ENCODE results near the gene LXN. TPM values are rescaled to one million over a fixed set of nuclear protein-coding genes. Genes with fewer than 3 reads are reported as not detected.

The LXN gene
- total RNA-seq, result 10 to 100 TPM in 1 of 2 donors, 1 to 10 TPM in 1; 3.3 to 14.0 TPM

- H3K4me3 ChIP-seq, result peak within 1 kb of the TSS; percentile 22 to 25
- intact Hi-C loops (cut with DNase I), result no loop called here
- peak within 1 kb of the TSS; percentile 56 to 81 (median 76) for H3K27ac ChIP-seq
- H3K9me3 ChIP-seq, result no peaks in the 10 kb centered on the region
- DNase-seq (peak; percentile 88 to 93 (median 92)), ATAC-seq (peak; percentile 100)
- 1 to 3% methylated on average over 25 to 29 of the region's 30 CpGs for WGBS, 2 donors
- TF ChIP-seq POLR2A (IDR thresholded peaks at IDR 0.05) (peak; percentile 49 to 88 (median 78)), CTCF (IDR thresholded peaks at IDR 0.05) (peak; percentile 50 to 92 (median 89))
- peaks cover 0 to 9% of the 10 kb centered on the region in 2 donors for H3K36me3 ChIP-seq (replicated peaks in 1 of 2; ENCODE audit: insufficient read depth in 1 of 2, low read depth in 2 of 2)
- peaks cover 16% of the 10 kb centered on the region for H3K4me1 ChIP-seq
- no peaks in the 10 kb centered on the region for H3K27me3 ChIP-seq
Measured at GRCh38 chr3:158672215-158673176, at the start of gene LXN. TSS of gene LXN (minus strand) at chr3:158672648. CDS start at chr3:158672478, 170 bp downstream.

DNA sequence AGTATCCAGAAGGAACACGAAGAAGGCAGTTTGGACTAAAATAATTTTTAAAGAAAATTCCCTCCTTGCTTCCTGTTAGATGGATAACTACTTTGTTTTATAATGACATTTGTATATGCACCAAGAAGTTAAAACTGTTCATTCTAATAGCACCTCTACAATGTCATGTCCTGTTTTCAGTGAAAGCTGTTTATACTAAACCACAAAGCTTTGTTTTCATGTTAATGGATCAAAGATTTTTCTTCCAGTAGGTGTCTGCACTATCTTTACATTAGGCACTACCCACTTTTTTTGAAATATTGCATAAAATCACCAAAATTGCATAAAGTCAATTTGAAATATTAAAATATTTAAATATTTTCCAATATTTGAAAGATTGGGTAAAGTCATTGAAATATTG, 49.7 kb upstream of the LXN start:
- H3K4me3 ChIP-seq, result no peak overlapping the region
- H3K4me1 ChIP-seq, result no peaks in the 10 kb centered on the region
- ATAC-seq (no peak), DNase-seq (no peak)
- no peaks in the 10 kb centered on the region for H3K9me3 ChIP-seq
- H3K36me3 ChIP-seq (replicated peaks in 1 of 2; ENCODE audit: insufficient read depth in 1 of 2, low read depth in 2 of 2), result no peaks in the 10 kb centered on the region
- TF ChIP-seq CTCF (IDR thresholded peaks at IDR 0.05) (no peak), POLR2A (IDR thresholded peaks at IDR 0.05) (no peak)
- no peak overlapping the region for H3K27ac ChIP-seq
- WGBS, 2 donors, result 83 to 96% methylated on average over 1 of the region's 1 CpG
- intact Hi-C loops (cut with DNase I), result no loop called here
- H3K27me3 ChIP-seq, result no peaks in the 10 kb centered on the region

DNA sequence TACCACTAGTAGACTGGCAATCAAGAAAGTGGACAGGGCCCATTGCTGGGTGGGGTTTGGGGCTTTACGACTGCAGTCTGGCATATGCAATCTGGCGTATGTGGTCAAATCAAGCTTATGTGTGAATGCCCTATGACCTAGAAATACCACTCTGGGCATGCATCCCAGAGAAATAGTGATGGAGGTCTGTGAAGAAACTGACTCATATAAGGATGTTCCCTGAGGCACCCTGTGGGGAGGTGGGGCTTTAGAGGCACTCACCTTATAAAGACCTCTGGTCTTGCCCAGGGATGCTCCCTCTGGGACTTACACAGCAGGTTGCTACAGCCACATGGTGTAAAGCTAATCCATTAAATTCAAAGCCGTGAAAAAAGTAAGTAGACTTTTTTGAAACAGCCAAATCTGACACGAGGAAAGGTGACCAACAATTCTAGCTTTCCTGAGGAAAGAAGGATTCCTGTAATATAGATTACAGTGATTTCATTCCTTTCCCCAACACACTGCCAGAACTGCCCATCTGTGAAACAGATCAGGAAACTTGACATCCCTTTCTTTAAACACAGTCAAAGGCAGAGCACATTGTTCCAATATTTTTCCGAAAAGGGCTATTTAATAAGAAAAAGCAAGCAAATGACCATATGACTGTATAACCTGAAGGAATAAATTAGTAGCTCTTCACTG, 46.2 kb upstream of the LXN start:
- no peaks in the 10 kb centered on the region for H3K27me3 ChIP-seq
- ATAC-seq (no peak), DNase-seq (no peak)
- no peaks in the 10 kb centered on the region for H3K36me3 ChIP-seq (replicated peaks in 1 of 2; ENCODE audit: insufficient read depth in 1 of 2, low read depth in 2 of 2)
- intact Hi-C loops (cut with DNase I), result no loop called here
- H3K4me3 ChIP-seq, result no peak overlapping the region
- H3K4me1 ChIP-seq, result no peaks in the 10 kb centered on the region
- 88 to 91% methylated on average over 5 of the region's 5 CpGs for WGBS, 2 donors
- H3K27ac ChIP-seq, result no peak overlapping the region
- H3K9me3 ChIP-seq, result no peaks in the 10 kb centered on the region
- TF ChIP-seq POLR2A (IDR thresholded peaks at IDR 0.05) (no peak), CTCF (IDR thresholded peaks at IDR 0.05) (no peak)

GRCh38 chr3:158717576-158717975, 45.1 kb upstream of the LXN start:
- intact Hi-C loops (cut with DNase I), result no loop called here
- H3K4me1 ChIP-seq, result no peaks in the 10 kb centered on the region
- H3K36me3 ChIP-seq (replicated peaks in 1 of 2; ENCODE audit: insufficient read depth in 1 of 2, low read depth in 2 of 2), result no peaks in the 10 kb centered on the region
- H3K27ac ChIP-seq, result no peak overlapping the region
- WGBS, 2 donors, result 84 to 92% methylated on average over 2 of the region's 2 CpGs
- DNase-seq (no peak), ATAC-seq (no peak)
- no peaks in the 10 kb centered on the region for H3K9me3 ChIP-seq
- no peak for TF ChIP-seq CTCF (IDR thresholded peaks at IDR 0.05)
- TF ChIP-seq POLR2A (IDR thresholded peaks at IDR 0.05), result no peak
- no peaks in the 10 kb centered on the region for H3K27me3 ChIP-seq
- H3K4me3 ChIP-seq, result no peak overlapping the region

Measured in body of pancreas (tissue), 4 donors.